ENCODE measurements around the gene INO80E.

DNA sequence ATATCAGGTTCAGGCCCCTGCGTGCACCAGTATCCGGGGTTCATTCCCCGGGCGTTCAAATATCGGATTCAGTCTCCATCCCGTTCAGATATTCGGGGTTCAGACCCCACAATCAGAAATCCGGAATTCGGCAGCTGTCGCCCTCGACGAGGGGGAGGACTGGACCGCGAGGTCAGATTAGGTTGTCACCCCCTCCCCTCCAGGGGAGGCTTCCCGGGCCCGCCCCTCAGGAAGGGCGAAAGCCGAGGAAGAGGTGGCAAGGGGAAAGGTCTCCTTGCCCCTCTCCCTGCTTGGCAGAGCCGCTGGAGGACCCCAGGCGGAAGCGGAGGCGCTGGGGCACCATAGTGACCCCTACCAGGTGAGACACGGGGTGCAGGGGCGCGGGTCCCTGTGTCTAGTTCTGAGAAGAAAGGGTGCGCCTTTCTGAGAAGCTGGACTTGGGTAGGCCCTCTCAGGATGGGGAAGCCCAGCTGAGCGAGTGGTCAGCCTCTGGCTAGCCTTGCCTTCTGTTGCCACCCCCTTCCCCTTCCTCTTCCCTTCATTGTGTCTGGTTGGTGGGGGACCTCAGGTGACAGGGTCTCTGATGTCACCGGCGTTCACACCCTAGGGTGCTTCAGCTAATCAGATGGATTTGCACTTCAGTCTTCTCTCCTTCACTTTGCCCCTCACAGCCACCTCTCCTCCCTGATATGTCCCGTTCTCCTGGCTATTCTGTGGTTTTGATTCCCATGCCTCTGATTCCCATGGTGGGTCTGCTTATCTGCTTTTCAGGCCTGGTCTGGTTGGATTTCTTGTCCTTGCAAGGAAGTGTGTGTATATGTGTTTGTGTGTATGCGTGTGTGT lies 21.5 kb upstream of the INO80E start:
- TF ChIP-seq, protein P1, sequence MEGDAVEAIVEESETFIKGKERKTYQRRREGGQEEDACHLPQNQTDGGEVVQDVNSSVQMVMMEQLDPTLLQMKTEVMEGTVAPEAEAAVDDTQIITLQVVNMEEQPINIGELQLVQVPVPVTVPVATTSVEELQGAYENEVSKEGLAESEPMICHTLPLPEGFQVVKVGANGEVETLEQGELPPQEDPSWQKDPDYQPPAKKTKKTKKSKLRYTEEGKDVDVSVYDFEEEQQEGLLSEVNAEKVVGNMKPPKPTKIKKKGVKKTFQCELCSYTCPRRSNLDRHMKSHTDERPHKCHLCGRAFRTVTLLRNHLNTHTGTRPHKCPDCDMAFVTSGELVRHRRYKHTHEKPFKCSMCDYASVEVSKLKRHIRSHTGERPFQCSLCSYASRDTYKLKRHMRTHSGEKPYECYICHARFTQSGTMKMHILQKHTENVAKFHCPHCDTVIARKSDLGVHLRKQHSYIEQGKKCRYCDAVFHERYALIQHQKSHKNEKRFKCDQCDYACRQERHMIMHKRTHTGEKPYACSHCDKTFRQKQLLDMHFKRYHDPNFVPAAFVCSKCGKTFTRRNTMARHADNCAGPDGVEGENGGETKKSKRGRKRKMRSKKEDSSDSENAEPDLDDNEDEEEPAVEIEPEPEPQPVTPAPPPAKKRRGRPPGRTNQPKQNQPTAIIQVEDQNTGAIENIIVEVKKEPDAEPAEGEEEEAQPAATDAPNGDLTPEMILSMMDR (conservative IDR thresholded peaks at IDR 0.05; ENCODE audit: low read depth, low read length) = no peak
- TF ChIP-seq EZH2 (IDR thresholded peaks at IDR 0.05; ENCODE audit: borderline replicate concordance, low read depth, low read length, poor library complexity, severe bottlenecking) = no peak
